Measurements from ENCODE around the gene KIAA0040.

GRCh38 chr1:175126347-175126746 lies 66.2 kb downstream of the KIAA0040 start:
- TF ChIP-seq ZNF561 (tag by site-specific recombination; IDR thresholded peaks at IDR 0.05; ENCODE audit: borderline replicate concordance) (no peak), MZF1 (tag by site-specific recombination; IDR thresholded peaks at IDR 0.05; ENCODE audit: borderline replicate concordance) (no peak), CTCF (tag by site-specific recombination; IDR thresholded peaks at IDR 0.05) (no peak), YY1 (tag by site-specific recombination; IDR thresholded peaks at IDR 0.05) (no peak), PRDM4 (tag by site-specific recombination; IDR thresholded peaks at IDR 0.05) (no peak)
